ENCODE data around the gene ATF6.
"Not testable (repeated sequence)": the region's sequence is repeated elsewhere in the genome, so short reads cannot be mapped to it uniquely, and the experiment has no call there.

Gene ATF6

DNA sequence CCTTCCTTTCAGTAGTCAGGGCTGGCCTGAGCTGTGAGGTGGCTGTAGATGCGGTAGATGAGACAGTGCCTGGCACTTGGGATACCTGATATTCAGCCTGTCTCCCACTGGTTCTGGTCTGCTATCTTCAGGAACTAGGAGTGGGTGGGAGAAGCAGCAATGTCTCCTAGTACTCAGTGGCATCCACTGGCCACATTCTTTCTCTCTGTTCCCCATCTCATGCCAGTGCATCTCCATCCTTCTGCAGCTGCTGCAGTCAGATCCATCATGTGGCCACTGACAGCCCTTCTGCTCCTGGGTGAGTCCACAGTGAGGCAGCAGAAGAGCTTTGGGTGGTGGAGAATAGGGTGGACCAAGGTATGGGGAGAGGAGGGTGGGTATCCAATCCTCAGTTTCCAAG is 43.7 kb upstream of the ATF6 start:
- TF ChIP-seq, protein P1, sequence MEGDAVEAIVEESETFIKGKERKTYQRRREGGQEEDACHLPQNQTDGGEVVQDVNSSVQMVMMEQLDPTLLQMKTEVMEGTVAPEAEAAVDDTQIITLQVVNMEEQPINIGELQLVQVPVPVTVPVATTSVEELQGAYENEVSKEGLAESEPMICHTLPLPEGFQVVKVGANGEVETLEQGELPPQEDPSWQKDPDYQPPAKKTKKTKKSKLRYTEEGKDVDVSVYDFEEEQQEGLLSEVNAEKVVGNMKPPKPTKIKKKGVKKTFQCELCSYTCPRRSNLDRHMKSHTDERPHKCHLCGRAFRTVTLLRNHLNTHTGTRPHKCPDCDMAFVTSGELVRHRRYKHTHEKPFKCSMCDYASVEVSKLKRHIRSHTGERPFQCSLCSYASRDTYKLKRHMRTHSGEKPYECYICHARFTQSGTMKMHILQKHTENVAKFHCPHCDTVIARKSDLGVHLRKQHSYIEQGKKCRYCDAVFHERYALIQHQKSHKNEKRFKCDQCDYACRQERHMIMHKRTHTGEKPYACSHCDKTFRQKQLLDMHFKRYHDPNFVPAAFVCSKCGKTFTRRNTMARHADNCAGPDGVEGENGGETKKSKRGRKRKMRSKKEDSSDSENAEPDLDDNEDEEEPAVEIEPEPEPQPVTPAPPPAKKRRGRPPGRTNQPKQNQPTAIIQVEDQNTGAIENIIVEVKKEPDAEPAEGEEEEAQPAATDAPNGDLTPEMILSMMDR (IDR thresholded peaks at IDR 0.05; ENCODE audit: borderline replicate concordance, control extremely low read depth, extremely low read depth, insufficient read depth, missing control alignments), result no peak
- in situ Hi-C loops (cut with MboI; ENCODE audit: low sequenced_read_pairs, unreplicated experiment), result no loop called here
- DNase-seq (ENCODE audit: low spot score), result no peak

DNA sequence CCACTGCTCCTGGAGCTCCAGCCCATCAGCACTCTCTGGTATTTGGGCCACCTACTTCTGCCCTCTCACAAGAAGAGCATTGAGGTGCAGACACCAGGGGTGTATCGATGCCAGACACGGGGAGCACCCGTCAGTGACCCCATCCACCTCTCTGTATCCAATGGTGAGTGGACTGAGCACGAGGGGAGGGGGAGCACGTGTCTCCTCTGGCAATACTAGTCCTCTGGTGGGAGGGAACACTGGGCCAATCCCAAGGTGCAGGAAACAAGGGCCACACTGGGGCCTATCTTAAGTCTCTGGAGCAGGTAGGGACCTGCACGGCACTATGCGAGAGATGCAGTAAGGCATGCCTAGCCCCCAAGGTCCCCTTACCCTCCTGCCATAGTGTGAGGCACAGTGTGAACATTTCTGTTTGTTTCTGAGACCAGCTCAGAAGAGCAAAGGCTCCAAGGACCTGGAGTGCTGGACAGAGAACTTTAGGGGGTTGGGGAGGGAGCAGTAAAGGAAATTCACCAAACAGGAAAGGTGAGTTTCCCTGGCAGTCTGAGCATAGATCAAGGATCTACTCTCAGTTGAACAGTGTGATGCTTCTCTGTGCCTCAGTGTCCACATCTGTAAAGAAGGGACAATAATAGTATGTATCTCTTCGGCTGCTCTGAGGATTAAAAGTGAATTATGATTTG is 42.5 kb upstream of the ATF6 start:
- TF ChIP-seq, protein P1 (IDR thresholded peaks at IDR 0.05; ENCODE audit: borderline replicate concordance, control extremely low read depth, extremely low read depth, insufficient read depth, missing control alignments), result no peak
- DNase-seq (ENCODE audit: low spot score), result no peak
- in situ Hi-C loops (cut with MboI; ENCODE audit: low sequenced_read_pairs, unreplicated experiment), result no loop called here

DNA sequence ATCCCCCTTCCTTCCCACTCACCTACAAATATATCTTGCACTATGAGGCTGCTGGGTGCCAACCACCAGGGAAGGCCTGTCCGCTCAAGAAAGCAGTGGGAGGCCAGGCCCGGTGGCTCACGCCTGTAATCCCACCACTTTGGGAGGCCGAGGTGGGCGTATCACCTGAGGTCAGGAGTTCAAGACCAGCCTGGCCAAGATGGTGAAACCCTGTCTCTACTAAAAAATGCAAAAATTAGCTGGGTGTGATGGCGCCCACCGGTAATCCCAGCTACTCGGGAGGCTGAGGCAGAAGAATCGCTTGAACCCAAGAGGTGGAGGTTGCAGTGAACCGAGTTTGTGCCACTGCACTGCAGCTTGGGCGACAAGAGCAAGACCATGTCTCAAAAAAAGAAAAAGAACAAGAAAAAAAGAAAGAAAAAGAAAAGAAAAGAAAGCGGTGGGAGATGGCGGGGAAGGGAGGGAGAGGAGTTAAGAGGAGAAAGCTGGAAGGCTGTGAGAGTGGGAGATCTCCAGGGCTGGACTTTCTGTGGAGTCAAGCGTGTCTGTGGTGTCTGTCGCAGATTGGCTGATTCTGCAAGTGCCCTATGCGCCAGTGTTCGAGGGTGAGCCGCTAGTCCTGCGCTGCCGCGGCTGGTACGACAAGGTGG is 40.7 kb upstream of the ATF6 start:
- not testable (repeated sequence) for DNase-seq (ENCODE audit: low spot score)
- in situ Hi-C loops (cut with MboI; ENCODE audit: low sequenced_read_pairs, unreplicated experiment), result loop anchor here (25.0 kb wide), 1 partner anchor 88 kb away; the partner anchor contains the start of gene FCGR3B

DNA sequence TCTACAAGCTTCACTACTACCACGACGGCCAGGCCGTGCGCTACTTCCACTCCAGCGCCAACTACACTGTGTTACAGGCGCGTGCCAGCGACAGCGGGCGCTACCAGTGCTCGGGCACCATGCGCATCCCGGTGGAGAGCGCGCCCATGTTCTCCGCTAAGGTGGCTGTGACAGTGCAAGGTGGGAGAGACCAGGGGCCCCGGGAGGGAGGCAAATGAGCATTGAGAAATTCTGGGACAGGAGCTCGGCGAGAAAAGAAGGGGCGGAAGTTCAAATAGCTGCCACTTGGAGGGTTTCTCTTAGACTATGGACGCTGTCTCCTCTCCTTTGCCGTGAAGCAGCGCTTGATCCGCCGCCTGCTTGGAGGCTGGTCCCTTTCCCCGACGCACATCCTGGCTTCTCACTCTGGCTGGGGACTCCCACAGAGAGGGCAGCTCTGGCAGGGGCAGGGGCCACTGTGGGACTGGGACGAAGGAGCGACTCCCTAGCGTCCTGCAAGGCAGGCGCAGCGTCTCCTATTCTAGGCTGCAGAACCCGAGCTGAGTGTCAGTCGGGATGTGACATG is 40.1 kb upstream of the ATF6 start:
- in situ Hi-C loops (cut with MboI; ENCODE audit: low sequenced_read_pairs, unreplicated experiment), result loop anchor here (25.0 kb wide), 1 partner anchor 89 kb away; the partner anchor contains the start of gene FCGR3B
- TF ChIP-seq, protein P1 (IDR thresholded peaks at IDR 0.05; ENCODE audit: borderline replicate concordance, control extremely low read depth, extremely low read depth, insufficient read depth, missing control alignments), result no peak
- DNase-seq (ENCODE audit: low spot score), result no peak

DNA sequence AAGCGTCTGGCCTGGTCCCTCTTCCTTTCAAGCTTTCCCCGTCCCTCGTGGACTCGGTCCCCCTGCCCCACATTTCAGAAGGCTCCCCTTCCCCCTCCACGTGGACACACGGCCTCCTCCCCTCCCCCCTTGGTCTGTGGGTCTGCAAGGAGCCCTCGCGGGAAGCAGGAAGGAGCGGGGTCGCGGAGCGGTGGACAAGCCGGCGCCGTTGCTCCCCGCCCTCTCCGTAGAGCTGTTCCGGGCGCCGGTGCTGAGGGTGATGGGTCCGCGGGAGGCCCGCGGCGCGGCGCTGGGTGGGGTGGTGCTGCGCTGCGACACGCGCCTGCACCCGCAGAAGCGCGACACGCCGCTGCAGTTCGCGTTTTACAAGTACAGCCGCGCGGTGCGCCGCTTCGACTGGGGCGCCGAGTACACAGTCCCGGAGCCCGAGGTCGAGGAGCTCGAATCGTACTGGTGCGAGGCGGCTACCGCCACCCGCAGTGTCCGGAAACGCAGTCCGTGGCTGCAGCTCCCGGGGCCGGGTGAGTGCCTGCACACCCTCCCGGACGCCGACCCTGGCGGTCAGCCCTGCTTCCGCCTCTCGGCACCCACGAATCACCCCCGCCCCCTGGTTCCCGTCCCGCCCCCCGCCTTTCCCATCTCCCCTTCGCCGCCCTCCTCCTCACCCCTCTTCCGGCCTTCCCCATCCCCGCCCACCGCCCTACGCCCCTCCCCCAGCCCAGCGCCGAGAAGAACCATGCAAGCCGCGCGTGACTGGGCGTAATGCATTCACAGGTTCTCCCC is 39.5 kb upstream of the ATF6 start:
- in situ Hi-C loops (cut with MboI; ENCODE audit: low sequenced_read_pairs, unreplicated experiment), result loop anchor here (25.0 kb wide), 1 partner anchor 89 kb away; the partner anchor contains the start of gene FCGR3B
- DNase-seq (ENCODE audit: low spot score), result peak; percentile 89
- TF ChIP-seq, protein P1 (IDR thresholded peaks at IDR 0.05; ENCODE audit: borderline replicate concordance, control extremely low read depth, extremely low read depth, insufficient read depth, missing control alignments), result no peak

DNA sequence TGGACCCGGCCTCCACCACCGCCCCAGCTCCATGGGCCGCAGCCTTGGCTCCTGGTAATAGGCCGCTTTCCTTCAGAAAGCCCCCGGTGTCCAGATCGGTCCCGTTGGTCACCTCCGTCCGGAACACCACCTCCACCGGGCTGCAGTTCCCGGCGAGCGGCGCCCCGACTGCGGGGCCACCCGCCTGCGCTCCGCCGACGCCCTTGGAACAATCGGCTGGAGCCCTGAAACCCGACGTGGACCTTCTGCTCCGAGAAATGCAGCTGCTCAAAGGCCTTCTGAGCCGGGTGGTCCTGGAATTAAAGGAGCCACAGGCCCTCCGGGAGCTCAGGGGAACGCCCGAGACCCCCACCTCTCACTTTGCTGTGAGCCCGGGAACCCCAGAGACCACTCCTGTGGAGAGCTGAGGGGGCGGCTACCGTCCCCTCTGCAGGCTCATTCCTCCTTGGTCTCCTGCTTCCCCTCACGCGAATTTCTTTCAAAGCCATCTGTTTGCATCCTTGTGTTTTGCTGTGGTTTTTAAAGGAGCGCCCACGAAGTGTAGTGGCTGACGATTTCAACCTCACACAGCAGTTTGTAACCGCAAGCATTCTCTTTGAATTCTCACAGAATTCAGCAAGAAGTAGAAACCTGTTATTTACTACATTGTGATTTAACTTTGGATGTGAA is 38.7 kb upstream of the ATF6 start:
- no peak for DNase-seq (ENCODE audit: low spot score)
- in situ Hi-C loops (cut with MboI; ENCODE audit: low sequenced_read_pairs, unreplicated experiment), result loop anchor here (25.0 kb wide), 1 partner anchor 90 kb away; the partner anchor contains the start of gene FCGR3B
- TF ChIP-seq, protein P1 (IDR thresholded peaks at IDR 0.05; ENCODE audit: borderline replicate concordance, control extremely low read depth, extremely low read depth, insufficient read depth, missing control alignments), result no peak
